NCI-H345 (cell line): Measurements from ENCODE around the gene DCLK1.

ENCODE experiments used
- DNase-seq: peaks from one replicate; lab custom pipeline; 2025; lab: John Stamatoyannopoulos, UW

Gene DCLK1

GRCh38 chr13:35858665-35859064, 272.5 kb downstream of the DCLK1 start:
- no peak for DNase-seq

DNA sequence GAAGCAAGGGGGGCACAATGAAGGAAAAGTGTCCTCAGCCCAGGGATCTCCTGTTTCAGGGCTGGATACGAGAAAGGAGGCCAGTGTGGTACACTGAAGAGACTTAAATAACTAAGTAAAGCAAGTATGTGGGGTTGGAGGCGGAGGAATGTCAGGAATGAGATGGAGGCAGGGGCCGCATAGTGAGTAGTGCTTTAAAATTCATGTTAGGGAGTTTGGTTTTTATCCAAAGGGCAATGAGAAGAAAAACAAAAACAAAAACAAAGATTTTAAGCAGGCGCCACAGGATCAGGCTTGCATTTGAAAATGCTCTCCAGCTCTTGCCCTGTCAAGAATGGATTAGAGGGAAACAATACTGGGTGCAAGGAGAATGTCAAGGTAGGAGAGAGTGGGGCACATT, 273.4 kb downstream of the DCLK1 start:
- no peak for DNase-seq

DNA sequence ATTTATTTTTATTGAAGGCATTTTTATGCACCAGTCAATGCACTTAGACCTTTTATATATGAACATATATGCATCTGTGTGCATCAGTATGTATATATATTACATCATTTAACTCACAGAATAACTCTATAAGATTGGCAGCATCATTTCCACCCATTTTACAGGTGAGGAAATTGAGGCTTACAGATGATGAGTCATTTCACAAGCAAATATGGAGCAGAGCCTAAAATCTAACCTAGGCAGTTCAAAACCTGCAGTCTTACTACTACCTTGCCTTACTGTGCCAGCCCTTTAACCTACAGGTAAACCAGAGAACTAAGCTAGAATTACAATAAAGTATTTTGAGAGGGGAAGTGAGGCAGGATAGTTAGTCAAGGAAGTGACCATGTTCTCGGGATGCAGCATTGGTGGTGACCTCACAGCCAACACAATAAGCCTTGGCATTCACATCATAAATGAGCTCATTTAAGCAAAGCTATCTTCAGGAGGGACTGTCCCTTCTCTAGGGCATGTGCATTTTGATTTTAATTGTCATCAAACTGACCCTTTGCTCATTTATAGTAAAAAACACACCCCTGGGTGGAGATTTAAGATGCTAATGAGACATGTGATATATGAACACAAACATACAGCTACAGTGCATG, 274.3 kb downstream of the DCLK1 start:
- DNase-seq = no peak

- no peak for DNase-seq
These were observed 275.1 kb downstream of the DCLK1 start for GRCh38 chr13:35856084-35856483.

GRCh38 chr13:35855531-35856019, 275.6 kb downstream of the DCLK1 start:
- peak; percentile 81 for DNase-seq

DNA sequence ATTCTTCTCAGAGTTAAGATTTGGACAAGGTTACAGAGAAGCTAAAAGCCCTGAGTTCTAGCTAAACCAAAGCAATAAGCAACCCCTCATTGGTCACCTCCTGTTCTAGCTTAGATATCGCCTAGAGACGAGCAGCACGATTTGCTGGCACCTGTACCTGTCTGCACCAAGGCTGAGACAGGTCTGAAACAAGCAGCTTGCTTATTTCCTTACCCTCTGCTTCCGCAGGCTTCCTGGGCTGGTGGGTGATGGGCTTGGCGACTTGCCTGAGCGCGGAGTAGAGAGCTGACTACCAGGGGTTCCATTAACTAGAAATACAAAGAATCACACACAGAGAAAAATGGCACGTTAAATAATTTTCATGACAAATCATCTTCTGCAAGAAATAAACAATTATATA, 276.9 kb downstream of the DCLK1 start:
- DNase-seq = no peak

DNA sequence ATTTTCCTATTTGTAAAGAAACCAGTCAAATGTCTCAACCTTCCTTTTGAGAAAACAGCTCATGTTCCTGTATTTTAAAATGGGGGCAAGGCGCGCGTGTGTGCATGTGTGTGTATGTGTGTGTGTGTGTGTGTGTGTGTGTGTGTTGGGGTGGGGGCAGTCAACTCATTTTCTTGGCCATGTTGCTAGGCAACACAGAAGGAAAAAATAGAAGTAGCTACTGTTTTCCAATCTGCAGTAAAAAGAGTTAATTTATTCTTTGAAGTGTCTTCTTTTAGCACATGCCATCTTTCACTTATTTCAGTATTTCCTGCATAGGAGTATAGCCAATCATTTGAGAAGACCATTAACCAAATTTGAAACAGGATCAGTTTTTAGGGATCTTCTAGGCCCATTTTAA, 279.3 kb downstream of the DCLK1 start:
- no peak for DNase-seq

DNA sequence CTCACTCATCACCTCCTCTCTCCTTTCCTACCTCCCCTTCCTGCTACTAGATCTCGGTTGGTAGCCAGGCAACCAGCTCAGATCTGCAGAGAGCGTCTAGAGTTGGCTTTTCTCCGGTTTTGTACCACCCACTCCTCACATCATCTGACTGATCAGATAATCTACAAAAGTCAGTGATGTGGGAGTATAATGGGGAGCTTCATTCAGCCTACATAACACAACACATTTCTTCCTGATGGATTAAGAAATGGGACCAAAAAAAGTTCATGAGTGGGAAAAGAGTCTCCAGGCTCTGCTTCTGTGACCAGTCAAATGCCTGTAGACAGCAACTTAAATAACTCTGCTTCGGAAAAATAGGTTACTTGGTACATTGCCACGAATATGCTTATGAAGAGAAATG, 279.8 kb downstream of the DCLK1 start:
- no peak for DNase-seq

GRCh38 chr13:35850569-35850968, 280.6 kb downstream of the DCLK1 start:
- DNase-seq = no peak

GRCh38 chr13:35849256-35849644, 281.9 kb downstream of the DCLK1 start:
- DNase-seq = no peak

DNA sequence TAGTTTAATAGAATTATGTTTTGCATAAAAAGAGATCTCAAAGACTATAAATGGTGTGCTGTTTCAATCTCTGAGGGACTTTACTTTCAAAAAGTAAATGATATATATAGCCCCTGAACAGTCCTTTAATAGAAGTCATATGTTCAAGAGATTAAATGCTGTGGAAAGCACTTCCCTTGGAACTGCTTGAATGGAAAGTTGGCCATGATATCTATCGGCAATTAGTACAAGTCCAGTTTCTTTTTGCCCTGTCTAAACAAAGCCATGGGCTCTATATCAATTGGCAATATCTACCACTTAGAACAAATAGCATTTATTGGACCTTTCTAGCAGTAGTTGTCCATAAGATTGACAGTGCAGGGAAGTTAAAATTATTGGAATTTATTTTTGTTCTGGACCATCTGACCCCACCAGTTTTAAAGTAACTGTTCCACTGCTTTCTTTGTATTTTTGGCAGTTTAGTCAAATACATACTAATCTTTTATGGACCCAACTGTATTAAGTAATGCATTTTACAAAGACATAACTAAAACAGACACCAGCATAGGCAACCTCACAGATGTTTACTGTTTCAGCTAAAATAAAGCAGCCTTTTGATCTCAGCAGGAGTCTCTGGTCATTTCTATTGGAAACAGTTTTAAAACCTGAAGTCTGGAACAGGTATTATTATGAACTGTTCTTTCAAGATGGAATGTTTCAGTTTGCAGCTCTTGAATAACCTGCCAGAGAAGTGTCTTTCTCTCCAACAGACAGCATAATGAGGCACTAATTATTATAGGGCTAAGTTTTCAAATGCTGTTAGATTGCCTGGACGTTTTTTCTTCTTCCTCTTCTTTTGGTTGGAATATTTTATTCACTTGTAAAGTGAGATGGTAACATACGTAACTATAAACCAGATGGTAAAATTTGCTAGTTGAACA, 282.6 kb downstream of the DCLK1 start:
- DNase-seq = no peak

DNA sequence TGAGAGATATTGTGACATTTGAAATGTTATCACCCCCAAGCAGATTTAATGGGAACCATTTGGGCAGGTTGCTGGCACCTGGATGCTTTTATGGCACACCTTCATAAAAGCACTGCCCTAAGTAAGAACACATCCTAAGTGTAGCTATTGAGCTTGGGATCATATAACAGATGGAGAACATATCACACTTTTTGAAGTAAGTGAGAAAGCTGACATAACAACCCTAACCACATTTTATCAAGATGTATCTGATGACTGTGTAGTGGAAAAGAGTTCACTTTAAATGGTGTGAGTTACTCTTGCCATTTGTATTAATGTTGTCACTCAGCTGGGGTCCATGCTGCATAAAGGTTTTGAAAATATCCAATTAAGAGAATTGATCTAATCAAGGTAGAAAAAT, 287.9 kb downstream of the DCLK1 start:
- no peak for DNase-seq

DNA sequence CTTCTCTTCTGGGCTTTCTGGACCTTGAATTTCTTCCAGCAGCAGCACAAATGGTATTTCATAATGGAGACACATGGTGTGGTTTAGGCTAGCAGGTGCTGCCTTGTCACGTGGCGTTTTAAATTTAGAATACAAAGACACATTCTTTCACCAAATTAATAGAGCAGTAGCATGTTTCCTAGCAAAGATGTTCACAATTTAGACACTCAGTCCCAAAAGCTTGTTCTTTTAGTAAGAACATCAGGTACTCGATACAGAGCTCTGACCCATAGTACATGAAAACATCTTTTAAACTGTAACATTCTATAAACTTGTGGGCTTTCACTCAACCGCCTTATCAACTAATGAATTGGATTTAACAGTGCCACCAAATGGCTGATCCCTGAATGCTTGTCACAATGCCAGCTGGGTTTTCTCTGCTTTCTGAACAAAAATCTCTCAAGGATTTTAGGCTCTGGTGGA, 290.1 kb downstream of the DCLK1 start:
- DNase-seq = no peak

GRCh38 chr13:35839806-35840205, 291.4 kb downstream of the DCLK1 start:
- DNase-seq = no peak

- DNase-seq = no peak
These were observed 292.8 kb downstream of the DCLK1 start for GRCh38 chr13:35838356-35838755.

- no peak for DNase-seq
These were observed 294.7 kb downstream of the DCLK1 start for GRCh38 chr13:35836446-35836845.

DNA sequence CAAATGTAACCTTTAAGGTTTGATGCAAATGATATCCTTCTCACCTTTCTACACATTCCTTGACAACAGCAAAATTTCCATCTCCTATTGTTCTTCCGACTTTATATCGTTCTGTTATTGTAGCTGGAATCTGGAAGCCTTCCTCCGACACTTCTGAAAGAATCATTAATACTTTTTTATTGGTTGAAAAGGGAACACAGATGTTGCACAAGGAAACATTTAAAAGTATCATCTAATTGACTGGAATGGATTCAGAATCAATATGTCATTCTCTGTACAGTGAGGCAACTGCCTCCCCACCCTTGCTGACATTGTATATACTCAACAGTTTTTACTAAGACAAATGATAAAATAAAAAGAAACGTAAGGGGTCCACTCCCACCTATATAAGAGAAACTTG, 295.2 kb downstream of the DCLK1 start:
- DNase-seq = no peak

GRCh38 chr13:35833608-35834275, 297.4 kb downstream of the DCLK1 start:
- no peak for DNase-seq

GRCh38 chr13:35833031-35833430, 298.2 kb downstream of the DCLK1 start:
- no peak for DNase-seq

DNA sequence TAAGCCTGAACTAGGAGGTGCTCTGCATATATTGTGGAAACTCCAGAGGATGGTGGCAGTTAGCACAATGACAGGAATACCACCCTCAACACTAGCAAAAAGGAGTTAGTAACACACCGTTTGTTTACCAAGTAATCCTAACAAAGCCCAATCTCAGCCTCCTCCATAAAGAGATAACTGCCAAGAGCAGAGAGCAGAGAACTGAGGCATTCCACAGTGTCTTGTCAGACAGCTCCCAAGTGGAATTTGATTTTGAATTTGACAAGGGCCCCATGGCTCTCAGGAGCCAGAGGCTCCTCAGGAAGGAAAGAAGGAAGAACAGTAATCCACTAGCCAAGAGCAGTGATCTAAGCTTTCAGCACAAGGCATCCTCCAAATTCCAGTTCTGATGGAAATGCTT, 298.6 kb downstream of the DCLK1 start:
- no peak for DNase-seq

- no peak for DNase-seq
These were observed 300.2 kb downstream of the DCLK1 start for GRCh38 chr13:35830850-35831450.

DNA sequence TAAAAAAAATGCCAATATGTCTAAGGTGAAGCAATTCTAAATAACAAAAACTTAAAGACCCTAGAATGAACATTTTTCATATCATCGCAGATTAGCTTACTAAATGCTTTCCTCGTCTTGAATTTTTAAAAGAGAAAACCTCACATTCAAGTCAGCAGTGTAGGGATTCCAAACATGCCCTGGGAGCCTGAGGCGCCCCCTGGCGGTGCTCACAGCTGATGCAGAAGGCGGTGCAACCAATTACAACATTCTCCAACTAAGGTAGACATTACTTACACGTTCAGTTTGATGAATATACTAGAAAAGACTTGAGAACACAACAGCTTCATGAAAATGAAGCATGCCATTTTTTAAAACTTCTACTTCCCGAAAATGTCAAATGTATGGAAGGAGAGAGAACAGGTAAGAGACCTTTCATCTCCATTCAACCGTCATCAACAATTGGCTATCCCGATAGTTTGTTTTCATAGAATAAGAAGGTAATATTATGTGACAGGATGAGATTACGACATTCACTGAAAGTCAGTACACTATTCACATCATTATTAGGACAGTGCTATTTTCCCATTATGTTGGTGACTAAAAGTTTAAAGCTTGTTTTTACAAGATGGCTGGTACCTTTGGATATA, 304.4 kb downstream of the DCLK1 start:
- DNase-seq = no peak
